ENCODE results near the gene NFKBIZ.
A peak's percentile ranks its signal among the peaks of the same experiment; 100 is the strongest.

The NFKBIZ gene, protein sequence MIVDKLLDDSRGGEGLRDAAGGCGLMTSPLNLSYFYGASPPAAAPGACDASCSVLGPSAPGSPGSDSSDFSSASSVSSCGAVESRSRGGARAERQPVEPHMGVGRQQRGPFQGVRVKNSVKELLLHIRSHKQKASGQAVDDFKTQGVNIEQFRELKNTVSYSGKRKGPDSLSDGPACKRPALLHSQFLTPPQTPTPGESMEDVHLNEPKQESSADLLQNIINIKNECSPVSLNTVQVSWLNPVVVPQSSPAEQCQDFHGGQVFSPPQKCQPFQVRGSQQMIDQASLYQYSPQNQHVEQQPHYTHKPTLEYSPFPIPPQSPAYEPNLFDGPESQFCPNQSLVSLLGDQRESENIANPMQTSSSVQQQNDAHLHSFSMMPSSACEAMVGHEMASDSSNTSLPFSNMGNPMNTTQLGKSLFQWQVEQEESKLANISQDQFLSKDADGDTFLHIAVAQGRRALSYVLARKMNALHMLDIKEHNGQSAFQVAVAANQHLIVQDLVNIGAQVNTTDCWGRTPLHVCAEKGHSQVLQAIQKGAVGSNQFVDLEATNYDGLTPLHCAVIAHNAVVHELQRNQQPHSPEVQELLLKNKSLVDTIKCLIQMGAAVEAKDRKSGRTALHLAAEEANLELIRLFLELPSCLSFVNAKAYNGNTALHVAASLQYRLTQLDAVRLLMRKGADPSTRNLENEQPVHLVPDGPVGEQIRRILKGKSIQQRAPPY

DNA sequence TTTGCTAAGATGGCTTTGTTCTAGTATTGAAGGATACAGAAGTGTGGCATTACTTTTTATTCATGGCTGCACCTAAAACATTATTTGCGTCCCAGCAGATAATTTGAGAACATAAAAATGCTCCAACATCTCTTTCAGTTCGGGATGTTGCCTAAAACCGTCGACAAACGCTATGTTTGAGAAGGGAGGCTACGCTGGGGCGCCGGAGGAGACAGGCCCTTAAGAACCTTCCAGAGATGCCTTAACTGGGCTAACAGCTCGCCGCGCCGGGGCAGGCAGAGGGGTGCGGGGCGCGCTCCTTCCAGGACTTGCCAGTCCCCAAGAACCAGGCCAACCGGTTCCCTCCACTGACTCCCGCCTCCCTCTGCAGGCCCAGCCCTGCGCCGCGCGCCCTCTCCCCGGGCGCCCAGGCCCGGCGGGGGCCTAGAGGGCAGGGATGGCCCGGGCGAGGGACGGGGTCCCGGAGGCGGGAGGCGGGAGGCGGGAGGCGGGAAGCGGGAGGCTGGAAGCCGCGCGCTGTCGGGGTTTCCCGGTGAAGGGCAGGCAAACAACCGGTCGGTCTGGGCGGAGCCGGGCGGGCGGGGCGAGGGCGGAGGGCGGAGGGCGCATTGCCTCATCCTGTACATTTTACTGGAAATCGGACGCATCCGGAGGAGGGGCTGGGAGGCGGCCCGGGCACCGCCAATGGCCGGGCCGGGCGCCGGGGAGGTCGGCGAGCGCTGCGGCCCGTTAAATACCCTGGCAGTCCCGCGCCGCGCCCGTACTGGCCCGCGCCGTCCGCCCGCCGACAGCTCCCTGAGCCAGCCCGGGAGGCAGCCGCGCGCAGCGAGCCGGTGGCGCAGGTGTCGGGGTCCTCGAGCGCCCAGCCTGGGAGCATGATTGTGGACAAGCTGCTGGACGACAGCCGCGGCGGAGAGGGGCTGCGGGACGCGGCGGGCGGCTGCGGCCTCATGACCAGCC, at the start of gene NFKBIZ:
Gene NFKBIZ (plus strand): TSS at position 761 of the 960 bp plus-strand sequence. CDS start 115 bp downstream, at position 876.
- H3K4me1 ChIP-seq (ENCODE audit: control insufficient read depth in 1 of 2, insufficient read depth in 2 of 2, low read length in 2 of 2) = peaks cover 5 to 6% of the 10 kb centered on the region in 2 donors
- no peaks in the 10 kb centered on the region for H3K27me3 ChIP-seq (ENCODE audit: low read depth, low read length)
- H3K9me3 ChIP-seq (ENCODE audit: control insufficient read depth in 1 of 2, low read length in 2 of 2) = no peaks in the 10 kb centered on the region
- H3K4me3 ChIP-seq (ENCODE audit: low read depth in 1 of 2, low read length in 2 of 2) = peak within 1 kb of the TSS; percentile 75 to 98
- H3K27ac ChIP-seq (ENCODE audit: low read length) = peak within 1 kb of the TSS; percentile 100
- peaks cover 24 to 38% of the 10 kb centered on the region in 2 donors for H3K36me3 ChIP-seq (ENCODE audit: control insufficient read depth in 1 of 2, insufficient read depth in 2 of 2, low read length in 2 of 2)

GRCh38 chr3:101801174-101801573, 48.1 kb upstream of the NFKBIZ start:
- Histone ChIP-seq H3K9me3 (ENCODE audit: control insufficient read depth in 1 of 2, low read length in 2 of 2) (no peaks in the 10 kb centered on the region), H3K36me3 (ENCODE audit: control insufficient read depth in 1 of 2, insufficient read depth in 2 of 2, low read length in 2 of 2) (peaks cover 8 to 15% of the 10 kb centered on the region in 2 donors), H3K27ac (ENCODE audit: low read length) (no peak overlapping the region), H3K4me1 (ENCODE audit: control insufficient read depth in 1 of 2, insufficient read depth in 2 of 2, low read length in 2 of 2) (no peaks in the 10 kb centered on the region), H3K4me3 (ENCODE audit: low read depth in 1 of 2, low read length in 2 of 2) (no peak overlapping the region), H3K27me3 (ENCODE audit: low read depth, low read length) (no peaks in the 10 kb centered on the region)

DNA sequence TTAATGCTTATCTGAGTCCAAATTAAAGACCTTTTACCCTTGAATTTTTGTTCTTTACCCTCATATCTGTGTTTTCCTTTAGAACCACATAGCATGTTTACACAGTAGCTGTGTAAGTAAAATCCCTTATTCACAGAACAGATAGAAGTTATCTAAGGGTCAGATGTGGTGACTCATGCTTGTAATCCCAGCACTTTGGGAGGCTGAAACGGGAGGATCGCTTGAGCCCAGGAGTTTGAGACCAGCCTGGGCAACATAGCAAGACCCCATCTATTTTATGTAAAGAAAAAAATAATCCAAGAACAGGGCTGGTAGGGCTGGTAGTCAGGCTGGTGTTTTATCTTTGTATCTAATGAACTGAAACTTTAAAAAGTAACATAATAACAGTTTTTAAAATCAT, 47.1 kb upstream of the NFKBIZ start:
- Histone ChIP-seq H3K9me3 (ENCODE audit: control insufficient read depth in 1 of 2, low read length in 2 of 2) (no peaks in the 10 kb centered on the region), H3K27ac (ENCODE audit: low read length) (no peak overlapping the region), H3K27me3 (ENCODE audit: low read depth, low read length) (no peaks in the 10 kb centered on the region), H3K4me1 (ENCODE audit: control insufficient read depth in 1 of 2, insufficient read depth in 2 of 2, low read length in 2 of 2) (no peaks in the 10 kb centered on the region), H3K36me3 (ENCODE audit: control insufficient read depth in 1 of 2, insufficient read depth in 2 of 2, low read length in 2 of 2) (peaks cover 10 to 15% of the 10 kb centered on the region in 2 donors), H3K4me3 (ENCODE audit: low read depth in 1 of 2, low read length in 2 of 2) (no peak overlapping the region)

DNA sequence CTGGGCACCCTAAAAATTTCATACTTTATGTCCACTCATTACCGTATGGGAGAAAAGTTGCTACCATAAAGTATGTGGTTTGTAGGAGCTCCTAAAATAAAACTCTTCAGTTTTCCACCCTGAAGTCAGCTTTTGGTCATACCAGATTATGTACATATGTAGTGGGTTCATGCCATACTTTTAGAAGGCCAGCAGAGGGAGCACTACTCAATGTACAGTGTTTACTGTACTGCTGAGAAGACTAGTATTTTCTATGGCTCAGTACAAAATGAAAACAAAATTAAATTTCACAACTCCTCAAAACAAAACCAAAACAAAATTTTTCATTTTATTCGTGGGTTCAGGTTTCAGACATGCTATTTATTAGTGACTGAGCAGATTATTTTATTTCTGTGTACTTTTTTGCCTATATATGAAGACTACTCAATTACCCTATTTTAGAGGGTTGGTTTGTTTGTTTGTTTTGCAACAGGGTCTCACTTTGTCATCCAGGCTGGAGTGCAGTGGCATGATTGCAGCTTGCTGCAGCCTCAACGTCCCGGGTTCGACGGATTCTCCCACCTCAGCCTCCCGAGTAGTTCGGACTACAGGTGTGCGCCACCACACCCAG, 46.0 kb upstream of the NFKBIZ start:
- Histone ChIP-seq H3K4me3 (ENCODE audit: low read depth in 1 of 2, low read length in 2 of 2) (no peak overlapping the region), H3K27ac (ENCODE audit: low read length) (no peak overlapping the region), H3K36me3 (ENCODE audit: control insufficient read depth in 1 of 2, insufficient read depth in 2 of 2, low read length in 2 of 2) (peaks cover 10 to 15% of the 10 kb centered on the region in 2 donors), H3K27me3 (ENCODE audit: low read depth, low read length) (no peaks in the 10 kb centered on the region), H3K4me1 (ENCODE audit: control insufficient read depth in 1 of 2, insufficient read depth in 2 of 2, low read length in 2 of 2) (no peaks in the 10 kb centered on the region), H3K9me3 (ENCODE audit: control insufficient read depth in 1 of 2, low read length in 2 of 2) (no peaks in the 10 kb centered on the region)

DNA sequence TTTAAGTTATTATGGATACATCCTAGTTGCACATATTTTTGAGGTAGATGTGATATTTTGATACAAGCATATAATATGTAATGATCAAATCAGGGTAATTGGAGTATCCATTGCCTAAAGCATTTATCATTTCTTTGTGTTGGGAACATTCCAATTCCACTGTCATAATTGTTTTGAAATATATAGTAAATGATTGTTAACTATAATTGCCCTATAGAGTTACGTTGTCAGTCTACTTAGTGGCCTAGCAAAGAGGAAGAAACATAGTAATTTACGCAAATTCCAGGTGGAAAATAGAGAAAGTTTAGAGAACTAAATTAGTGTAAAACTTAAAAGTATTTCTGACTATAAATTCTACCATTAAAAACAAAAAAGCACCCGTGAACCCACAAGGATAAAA, 45.4 kb upstream of the NFKBIZ start:
- Histone ChIP-seq H3K9me3 (ENCODE audit: control insufficient read depth in 1 of 2, low read length in 2 of 2) (no peaks in the 10 kb centered on the region), H3K27me3 (ENCODE audit: low read depth, low read length) (no peaks in the 10 kb centered on the region), H3K4me3 (ENCODE audit: low read depth in 1 of 2, low read length in 2 of 2) (no peak overlapping the region), H3K36me3 (ENCODE audit: control insufficient read depth in 1 of 2, insufficient read depth in 2 of 2, low read length in 2 of 2) (peaks cover 10 to 15% of the 10 kb centered on the region in 2 donors), H3K4me1 (ENCODE audit: control insufficient read depth in 1 of 2, insufficient read depth in 2 of 2, low read length in 2 of 2) (peaks cover 0 to under 1% of the 10 kb centered on the region in 2 donors), H3K27ac (ENCODE audit: low read length) (no peak overlapping the region)

DNA sequence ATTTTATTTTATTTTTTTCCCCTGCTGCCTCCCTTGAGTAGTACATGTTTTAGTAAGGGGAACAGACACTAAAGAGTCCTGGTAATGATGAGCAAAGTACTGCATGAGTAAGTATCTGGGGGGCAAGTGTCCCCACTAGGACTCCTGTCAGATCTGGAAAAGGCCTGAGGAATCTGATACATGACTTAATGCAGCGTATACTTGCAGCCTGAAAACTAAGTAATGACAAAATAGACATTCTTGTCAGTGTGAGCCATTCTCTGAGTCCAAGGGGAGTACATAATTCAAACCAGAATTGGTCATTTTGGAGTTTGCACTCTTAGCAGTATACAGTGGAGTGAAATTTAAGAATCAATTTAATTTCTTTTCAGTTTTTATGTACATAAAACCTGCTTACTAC, 42.8 kb upstream of the NFKBIZ start:
- Histone ChIP-seq H3K9me3 (ENCODE audit: control insufficient read depth in 1 of 2, low read length in 2 of 2) (no peaks in the 10 kb centered on the region), H3K4me1 (ENCODE audit: control insufficient read depth in 1 of 2, insufficient read depth in 2 of 2, low read length in 2 of 2) (peaks cover 10 to 11% of the 10 kb centered on the region in 2 donors), H3K27me3 (ENCODE audit: low read depth, low read length) (no peaks in the 10 kb centered on the region), H3K27ac (ENCODE audit: low read length) (no peak overlapping the region), H3K36me3 (ENCODE audit: control insufficient read depth in 1 of 2, insufficient read depth in 2 of 2, low read length in 2 of 2) (peaks cover 7 to 8% of the 10 kb centered on the region in 2 donors), H3K4me3 (ENCODE audit: low read depth in 1 of 2, low read length in 2 of 2) (no peak overlapping the region)

DNA sequence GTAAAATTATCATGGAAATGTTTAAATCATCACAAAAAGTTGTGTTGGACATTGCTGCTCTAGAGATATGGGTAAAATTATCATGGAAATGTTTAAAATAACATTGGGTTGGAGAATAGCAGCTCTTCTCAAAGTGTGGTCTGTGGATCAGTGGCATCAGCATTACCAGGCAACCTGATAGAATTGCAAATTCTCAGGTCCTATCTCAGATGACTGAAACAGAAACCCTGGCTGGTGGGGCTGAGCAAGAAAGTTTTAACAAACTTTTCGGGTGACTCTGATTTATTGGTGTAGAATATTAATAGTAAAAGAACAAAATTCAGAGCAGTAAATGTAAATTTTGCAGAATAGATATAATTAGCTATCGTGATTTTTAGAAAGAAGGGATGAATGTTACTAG, 41.4 kb upstream of the NFKBIZ start:
- peaks cover 3 to 4% of the 10 kb centered on the region in 2 donors for H3K36me3 ChIP-seq (ENCODE audit: control insufficient read depth in 1 of 2, insufficient read depth in 2 of 2, low read length in 2 of 2)
- peaks cover 10 to 11% of the 10 kb centered on the region in 2 donors for H3K4me1 ChIP-seq (ENCODE audit: control insufficient read depth in 1 of 2, insufficient read depth in 2 of 2, low read length in 2 of 2)
- no peaks in the 10 kb centered on the region for H3K9me3 ChIP-seq (ENCODE audit: control insufficient read depth in 1 of 2, low read length in 2 of 2)
- H3K27me3 ChIP-seq (ENCODE audit: low read depth, low read length) = no peaks in the 10 kb centered on the region
- H3K4me3 ChIP-seq (ENCODE audit: low read depth in 1 of 2, low read length in 2 of 2) = no peak overlapping the region
- H3K27ac ChIP-seq (ENCODE audit: low read length) = no peak overlapping the region

DNA sequence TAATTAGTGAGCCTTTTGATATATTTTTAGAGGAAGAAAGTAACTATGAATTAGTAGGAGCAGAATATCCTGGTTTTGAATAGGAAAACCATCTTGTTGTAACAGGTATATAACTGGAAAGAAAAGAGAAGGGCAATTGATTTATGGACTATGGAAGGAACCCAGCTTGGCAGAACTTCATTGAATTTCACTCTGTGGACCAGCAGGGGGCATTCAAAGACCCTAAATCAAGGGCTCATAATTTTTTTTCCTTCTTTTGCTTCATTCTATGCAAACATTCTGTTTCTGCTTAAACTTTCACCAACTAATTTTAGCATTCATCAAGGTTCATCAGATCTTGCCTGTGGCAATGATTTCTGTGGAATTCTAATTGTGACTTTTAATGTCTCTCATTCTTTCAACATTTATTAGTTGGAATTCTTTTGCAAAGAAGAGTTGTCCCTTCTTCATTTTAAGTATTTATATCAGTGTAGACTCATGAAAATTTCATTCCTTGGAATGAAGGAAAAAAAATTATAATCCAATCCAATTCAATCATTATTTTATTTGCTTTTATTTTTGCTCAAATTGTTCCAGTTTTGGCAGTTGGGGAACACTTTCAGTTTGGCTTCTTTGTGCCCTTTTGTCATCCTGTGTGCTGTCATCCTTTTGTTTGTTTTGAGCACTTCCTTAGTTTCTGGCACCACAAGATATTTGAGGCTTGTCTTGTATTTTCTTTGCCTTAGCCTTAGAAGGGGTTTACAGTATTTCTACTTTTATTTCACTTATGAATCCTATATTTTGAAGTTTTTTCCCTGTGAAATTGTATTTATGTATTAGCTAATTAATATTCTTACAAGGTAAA, 39.9 kb upstream of the NFKBIZ start:
- Histone ChIP-seq H3K9me3 (ENCODE audit: control insufficient read depth in 1 of 2, low read length in 2 of 2) (no peaks in the 10 kb centered on the region), H3K27ac (ENCODE audit: low read length) (peak overlapping the region; percentile 19), H3K4me3 (ENCODE audit: low read depth in 1 of 2, low read length in 2 of 2) (no peak overlapping the region), H3K36me3 (ENCODE audit: control insufficient read depth in 1 of 2, insufficient read depth in 2 of 2, low read length in 2 of 2) (peaks cover under 1 to 4% of the 10 kb centered on the region in 2 donors), H3K4me1 (ENCODE audit: control insufficient read depth in 1 of 2, insufficient read depth in 2 of 2, low read length in 2 of 2) (peaks cover 15 to 20% of the 10 kb centered on the region in 2 donors), H3K27me3 (ENCODE audit: low read depth, low read length) (no peaks in the 10 kb centered on the region)

DNA sequence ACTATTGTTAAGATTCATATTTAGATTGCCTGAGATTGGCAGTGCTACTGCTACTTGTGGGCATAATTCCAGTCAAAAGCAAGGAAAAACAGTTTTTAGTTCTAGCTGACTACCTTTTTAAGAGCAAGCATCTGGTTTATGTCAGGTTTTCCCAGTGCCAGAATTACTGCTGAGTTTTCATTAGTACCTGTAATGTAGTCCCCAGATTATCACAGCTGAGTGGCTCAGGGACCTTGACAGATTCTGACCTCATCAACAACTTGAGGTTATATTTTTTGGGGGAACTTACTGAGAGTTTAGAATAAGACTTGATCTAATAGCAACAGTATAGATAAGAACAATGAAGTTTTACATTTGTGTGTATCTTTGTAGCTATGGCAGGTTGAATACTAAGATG, 39.3 kb upstream of the NFKBIZ start:
- H3K4me3 ChIP-seq (ENCODE audit: low read depth in 1 of 2, low read length in 2 of 2) = no peak overlapping the region
- H3K27me3 ChIP-seq (ENCODE audit: low read depth, low read length) = no peaks in the 10 kb centered on the region
- H3K36me3 ChIP-seq (ENCODE audit: control insufficient read depth in 1 of 2, insufficient read depth in 2 of 2, low read length in 2 of 2) = peaks cover 0 to 4% of the 10 kb centered on the region in 2 donors
- H3K9me3 ChIP-seq (ENCODE audit: control insufficient read depth in 1 of 2, low read length in 2 of 2) = no peaks in the 10 kb centered on the region
- H3K27ac ChIP-seq (ENCODE audit: low read length) = peak overlapping the region; percentile 19
- peaks cover 20% of the 10 kb centered on the region in 2 donors for H3K4me1 ChIP-seq (ENCODE audit: control insufficient read depth in 1 of 2, insufficient read depth in 2 of 2, low read length in 2 of 2)

DNA sequence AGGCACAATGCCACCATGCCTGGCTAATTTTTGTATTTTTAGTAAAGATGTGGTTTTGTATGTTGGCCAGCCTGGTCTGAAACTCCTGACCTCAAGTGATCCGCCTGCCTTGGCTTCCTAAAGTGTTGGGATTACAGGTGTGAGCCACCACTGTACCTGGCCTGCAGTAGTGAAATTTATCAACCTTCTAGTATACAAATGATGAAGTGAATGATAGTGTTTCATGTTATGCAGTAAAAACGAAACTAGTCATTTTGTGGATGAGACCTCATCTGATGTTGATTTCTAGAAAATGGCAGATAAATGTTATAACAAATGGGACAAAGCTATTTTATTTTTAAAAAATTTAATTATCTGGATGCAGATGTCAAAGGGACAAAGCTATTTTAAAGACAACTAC, 37.4 kb upstream of the NFKBIZ start:
- no peak overlapping the region for H3K4me3 ChIP-seq (ENCODE audit: low read depth in 1 of 2, low read length in 2 of 2)
- H3K27ac ChIP-seq (ENCODE audit: low read length) = no peak overlapping the region
- H3K4me1 ChIP-seq (ENCODE audit: control insufficient read depth in 1 of 2, insufficient read depth in 2 of 2, low read length in 2 of 2) = peaks cover 20% of the 10 kb centered on the region in 2 donors
- peaks cover 0 to 2% of the 10 kb centered on the region in 2 donors for H3K36me3 ChIP-seq (ENCODE audit: control insufficient read depth in 1 of 2, insufficient read depth in 2 of 2, low read length in 2 of 2)
- no peaks in the 10 kb centered on the region for H3K27me3 ChIP-seq (ENCODE audit: low read depth, low read length)
- no peaks in the 10 kb centered on the region for H3K9me3 ChIP-seq (ENCODE audit: control insufficient read depth in 1 of 2, low read length in 2 of 2)

Measured in muscle layer of duodenum (tissue), 2 donors.